HG03064 (cell line): ENCODE data around the gene IFRD2.
"Not testable (repeated sequence)": the region's sequence is repeated elsewhere in the genome, so short reads cannot be mapped to it uniquely, and the experiment has no call there.

Experiments
- ATAC-seq: cut with Tn5 transposase; IDR thresholded peaks from one replicate; pipeline ENCODE4 v1.9.1; 2021; ENCODE audit warnings: low read depth; ENCODE audit not compliant: unreplicated experiment

IFRD2 gene

DNA sequence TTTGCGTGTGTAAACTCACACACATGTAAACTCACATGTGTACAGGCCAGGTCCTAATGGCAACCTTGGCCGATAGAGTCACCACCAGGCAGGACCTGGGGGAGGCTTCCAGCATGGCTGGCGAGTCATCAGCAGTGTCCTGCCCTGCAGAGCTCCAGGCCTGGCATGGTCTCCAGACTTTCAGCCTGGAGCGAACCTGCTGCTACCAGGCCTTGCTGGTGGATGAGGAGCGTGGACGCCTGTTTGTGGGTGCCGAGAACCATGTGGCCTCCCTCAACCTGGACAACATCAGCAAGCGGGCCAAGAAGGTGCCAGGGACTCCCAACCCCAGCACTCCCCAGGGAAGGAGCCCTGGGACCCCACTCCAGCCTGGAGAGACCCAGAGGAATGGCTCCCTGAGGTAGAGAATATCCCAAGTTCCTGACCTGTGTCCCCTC is 22.2 kb downstream of the IFRD2 start:
- ATAC-seq: no peak

DNA sequence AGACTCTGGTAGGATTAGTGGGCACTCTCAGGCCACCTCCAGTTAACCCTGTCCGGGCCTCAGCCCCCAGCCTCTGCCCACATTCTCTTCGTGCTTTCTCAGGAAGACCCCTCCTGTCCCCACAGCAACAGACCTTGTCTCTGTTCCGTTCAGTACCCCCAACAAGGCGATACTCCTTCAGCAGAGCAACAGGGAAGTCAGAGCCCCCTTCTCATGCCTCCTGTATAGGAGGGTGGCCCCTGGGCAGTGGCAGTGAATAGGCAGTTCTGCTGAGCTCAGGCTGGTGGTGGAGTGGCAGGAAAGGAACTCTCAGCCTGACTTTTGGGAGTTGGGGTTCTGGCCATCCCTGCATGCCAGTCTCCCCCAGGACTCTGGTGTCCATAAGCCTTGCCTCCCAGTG is 22.8 kb downstream of the IFRD2 start:
- ATAC-seq: no peak

DNA sequence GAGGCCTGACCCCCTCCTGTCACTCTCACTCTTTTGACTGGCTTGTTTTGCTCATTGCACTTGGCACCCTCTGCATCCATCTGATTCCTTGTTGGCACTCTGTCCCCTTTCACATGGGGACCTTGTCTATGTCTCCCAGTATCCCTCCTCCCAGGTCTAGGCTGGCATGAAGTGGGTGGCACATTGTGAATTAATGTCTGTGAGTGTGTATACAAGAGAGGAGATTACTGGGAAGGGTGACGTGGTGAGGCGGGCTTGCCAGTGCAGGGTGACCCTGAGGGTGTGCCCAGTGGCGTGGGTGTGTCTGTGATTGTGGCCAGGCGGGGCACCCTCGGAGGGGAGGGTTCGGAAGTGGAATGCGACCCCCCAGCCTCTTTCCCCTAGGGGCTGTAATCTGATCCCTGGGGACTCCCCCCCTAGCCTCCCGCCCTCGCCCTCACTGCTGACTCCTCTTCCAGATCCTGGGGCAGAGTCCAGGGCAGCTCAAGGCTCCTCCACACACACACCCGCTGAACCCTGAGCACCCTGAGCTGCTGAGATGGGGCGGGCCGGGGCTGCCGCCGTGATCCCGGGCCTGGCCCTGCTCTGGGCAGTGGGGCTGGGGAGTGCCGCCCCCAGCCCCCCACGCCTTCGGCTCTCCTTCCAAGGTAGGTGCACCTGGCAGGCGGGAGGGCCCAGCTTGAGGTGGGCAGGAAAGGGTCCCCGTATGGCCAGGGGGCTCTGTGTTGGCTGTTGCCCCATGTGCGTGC is 23.4 kb downstream of the IFRD2 start, which contains the start of gene SEMA3B:
TSS of gene SEMA3B (plus strand) at position 445 of the 749 bp plus-strand sequence. CDS start at position 539, 94 bp downstream.
- no peak for ATAC-seq

GRCh38 chr3:50268276-50268675 is 24.0 kb downstream of the IFRD2 start:
- ATAC-seq: no peak

- no peak for ATAC-seq
Observed at GRCh38 chr3:50267280-50267913, 24.8 kb downstream of the IFRD2 start.

- no peak for ATAC-seq
Observed at GRCh38 chr3:50266836-50267235, 25.4 kb downstream of the IFRD2 start.

GRCh38 chr3:50266017-50266416 is 26.2 kb downstream of the IFRD2 start:
- no peak for ATAC-seq

DNA sequence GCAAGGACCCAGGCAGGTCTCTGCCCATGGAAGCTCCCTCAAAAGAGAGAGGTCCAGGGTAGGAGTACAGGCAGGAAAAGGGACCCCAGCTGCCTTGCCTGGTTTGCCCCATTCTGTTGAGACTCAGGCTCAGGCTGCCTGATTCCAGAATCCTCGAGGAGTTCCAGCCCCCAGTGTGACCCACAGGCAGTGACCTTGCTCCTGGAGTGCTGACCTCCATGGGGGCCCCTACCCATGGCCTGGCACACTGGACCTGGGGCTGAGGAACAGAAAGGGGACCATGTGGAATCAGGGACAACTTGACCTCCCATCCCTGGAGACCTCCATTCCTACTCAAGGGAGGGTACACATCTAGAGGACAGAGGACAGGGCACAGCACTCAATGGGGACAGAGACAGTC is 26.7 kb downstream of the IFRD2 start:
- ATAC-seq: no peak

DNA sequence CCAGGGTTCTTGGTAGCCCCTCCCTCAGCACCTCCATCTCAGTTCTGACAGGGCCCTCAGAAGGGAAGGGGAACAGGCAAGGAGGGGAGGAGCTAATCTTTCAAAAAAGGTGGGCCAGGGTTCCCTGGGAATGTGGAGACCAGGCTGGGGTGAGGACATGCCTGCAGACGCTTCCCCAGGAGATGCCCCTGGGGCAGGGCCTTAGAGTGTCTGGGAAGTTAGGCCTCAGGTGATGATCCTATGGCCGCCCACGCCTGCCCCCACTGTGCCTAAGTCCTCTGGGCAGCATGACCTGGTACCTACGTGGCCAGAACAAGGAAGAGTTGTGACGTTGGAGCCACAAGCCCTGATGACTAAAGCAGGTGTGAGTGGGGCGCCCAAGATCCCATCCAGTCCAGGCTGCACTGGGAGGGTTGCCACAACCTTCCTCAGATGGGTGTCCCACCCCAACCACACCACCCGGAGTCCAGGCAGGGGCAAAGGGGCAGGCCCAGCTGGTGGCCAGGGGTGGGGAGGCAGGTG is 27.2 kb downstream of the IFRD2 start:
- ATAC-seq: no peak

GRCh38 chr3:50264383-50264963 is 27.8 kb downstream of the IFRD2 start:
- ATAC-seq: no peak

DNA sequence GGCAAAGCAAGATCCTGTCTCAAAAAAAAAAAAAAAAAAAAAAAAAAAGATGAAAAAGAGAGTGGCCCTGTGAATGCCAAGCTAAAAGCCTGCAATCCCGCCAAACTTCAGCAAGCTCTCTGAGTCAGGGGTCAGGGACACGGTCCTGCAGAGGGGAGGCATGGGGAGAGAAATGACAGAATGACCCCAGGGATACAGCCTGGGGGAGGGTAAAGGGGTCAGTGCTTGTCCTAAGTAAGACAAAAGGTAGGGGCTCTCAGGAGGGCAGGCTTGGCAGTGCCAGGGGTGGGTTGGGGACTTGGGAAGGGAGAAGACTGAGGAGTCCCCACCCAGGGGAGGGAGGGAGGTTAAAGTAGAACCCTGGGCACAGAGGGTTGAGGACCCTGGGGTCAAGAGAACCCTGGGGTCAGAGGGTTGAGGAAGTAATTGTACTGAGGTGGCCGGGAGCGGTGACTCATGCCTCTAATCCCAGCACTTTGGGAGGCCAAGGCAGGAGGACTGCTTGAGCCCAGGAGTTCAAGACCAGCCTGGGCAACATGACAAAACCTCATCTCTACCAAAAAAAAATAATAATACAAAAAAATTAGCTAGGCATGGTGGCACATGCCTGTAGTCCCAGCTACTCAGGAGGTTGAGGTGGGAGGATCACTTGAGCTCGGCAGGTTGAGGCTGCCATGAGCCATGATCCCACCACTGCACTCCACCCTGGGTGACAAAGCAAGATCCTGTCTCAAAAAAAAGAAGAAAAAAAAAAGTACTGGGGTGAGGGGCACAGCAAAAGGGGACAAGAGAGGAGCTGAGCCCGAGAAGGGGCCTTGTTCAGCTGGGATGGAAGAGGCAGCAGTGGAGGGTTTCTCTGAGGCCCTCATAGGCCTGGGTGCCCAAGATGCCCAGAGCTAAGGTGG is 28.5 kb downstream of the IFRD2 start:
- ATAC-seq: no peak

DNA sequence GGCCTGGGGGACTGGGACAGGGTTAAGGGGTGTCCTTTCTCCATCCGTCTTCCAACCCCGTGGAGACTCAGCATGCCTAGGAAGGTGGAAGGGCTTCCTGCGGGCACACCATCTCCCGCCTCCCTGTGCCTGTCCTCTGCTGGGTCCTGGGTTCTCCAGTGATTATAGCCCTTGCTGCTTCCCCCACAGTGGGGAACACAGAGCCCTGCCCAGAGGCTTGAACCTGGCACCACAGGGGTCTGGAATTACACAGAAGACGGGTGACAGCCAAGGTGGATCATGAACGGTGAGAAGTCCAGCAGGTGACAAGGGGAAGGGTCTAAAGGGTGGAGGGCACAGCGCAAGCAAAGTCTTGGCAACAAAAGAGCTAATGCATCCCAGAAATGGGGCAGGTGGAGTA is 29.5 kb downstream of the IFRD2 start:
- ATAC-seq: no peak

- ATAC-seq: not testable (repeated sequence)
Observed at GRCh38 chr3:50262200-50262599, 30.0 kb downstream of the IFRD2 start.

DNA sequence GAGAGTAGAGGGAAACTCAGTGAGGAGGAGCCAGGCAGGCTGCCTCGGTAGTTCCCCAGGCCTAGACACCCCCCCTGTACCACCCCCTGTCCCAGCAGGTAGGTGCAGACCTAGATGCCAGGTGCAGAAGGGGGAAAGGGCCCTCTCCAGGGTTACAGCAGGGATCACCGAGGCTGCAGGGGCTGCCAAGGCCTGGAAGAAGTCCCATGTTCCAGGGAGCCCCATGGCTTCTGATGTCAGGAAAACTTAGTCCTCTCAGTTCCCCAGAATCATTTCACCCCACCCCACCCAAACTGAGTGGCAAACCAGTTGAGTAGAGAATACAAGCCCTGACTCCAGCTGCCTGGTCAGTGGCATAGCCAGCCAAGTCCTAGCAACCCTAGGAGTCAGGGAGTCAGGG is 30.7 kb downstream of the IFRD2 start:
- no peak for ATAC-seq

DNA sequence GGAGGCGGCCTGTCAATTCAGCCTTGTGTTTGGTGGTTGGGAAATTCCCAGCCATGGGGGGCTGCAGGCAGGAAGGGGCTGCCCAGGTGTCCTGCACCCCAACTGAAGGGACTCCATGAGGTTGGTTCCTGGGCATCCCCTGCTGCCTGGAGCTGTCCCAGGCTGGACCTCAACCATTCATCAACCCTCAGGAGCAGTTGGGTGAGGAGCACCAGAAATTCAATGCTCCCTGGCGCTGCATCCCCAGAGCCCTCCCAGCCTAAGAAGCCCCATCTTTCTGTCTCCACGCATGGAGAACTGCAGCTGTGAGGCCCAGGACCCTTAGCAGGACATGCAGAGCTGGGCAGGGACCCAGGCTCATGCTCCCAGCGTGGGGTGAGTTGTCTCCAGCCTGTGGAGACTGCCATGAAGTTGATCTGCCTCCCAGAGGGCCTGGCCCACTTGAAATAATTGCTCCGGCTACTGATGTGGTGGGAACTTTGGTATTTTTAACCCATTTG is 31.2 kb downstream of the IFRD2 start:
- ATAC-seq: no peak

- peak; percentile 77 for ATAC-seq
Observed at GRCh38 chr3:50260027-50260941, 31.9 kb downstream of the IFRD2 start.

GRCh38 chr3:50259432-50260026 is 32.7 kb downstream of the IFRD2 start:
- ATAC-seq: no peak

GRCh38 chr3:50258979-50259378 is 33.2 kb downstream of the IFRD2 start:
- no peak for ATAC-seq
